Epithelial cell of esophagus (primary cell): ENCODE data around the gene SKIL.
A peak's percentile ranks its signal among the peaks of the same experiment; 100 is the strongest.

Source experiments
- DNase-seq: peaks from one replicate; pipeline ENCODE4 v3.0.0; 2010; ENCODE audit warnings: low read depth
- H3K4me3 ChIP-seq: 2 replicates; pipeline ENCODE4 v1.5.1; 2011; ENCODE audit warnings: mild to moderate bottlenecking, low read length, control low read depth
- TF ChIP-seq, protein P1 (sequence below): IDR thresholded peaks from 2 replicates; pipeline ENCODE4 v1.5.1; 2011; ENCODE audit warnings: low read depth, mild to moderate bottlenecking, low read length, control low read depth, inconsistent platforms; ENCODE audit not compliant: insufficient read depth; ENCODE audit errors: missing control alignments

The SKIL gene

DNA sequence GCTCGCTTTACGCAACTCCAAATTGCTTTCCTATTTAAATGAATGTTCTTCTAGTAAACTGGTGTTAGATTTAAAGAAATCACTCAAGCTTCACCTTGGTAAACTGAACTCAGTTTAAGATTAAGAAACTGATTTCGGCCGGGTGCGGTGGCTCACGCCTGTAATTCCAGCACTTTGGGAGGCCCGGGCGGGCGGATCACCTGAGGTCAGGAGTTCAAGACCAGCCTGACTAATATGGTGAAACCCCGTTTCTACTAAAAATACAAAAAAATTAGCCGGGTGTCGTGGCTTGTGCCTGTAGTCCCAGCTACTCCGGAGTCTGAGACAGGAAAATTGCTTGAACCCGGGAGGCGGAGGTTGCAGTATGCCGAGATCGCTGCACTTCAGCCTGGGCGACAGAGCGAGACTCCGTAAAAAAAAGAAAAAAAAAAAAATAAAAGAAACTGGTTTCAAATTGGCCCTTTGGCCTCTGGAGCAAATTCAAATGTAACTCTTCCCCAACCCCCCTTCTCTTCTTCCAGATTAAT, 1.7 kb downstream of the SKIL start:
- H3K4me3 ChIP-seq: peak overlapping the region; percentile 63
- TF ChIP-seq, protein P1, sequence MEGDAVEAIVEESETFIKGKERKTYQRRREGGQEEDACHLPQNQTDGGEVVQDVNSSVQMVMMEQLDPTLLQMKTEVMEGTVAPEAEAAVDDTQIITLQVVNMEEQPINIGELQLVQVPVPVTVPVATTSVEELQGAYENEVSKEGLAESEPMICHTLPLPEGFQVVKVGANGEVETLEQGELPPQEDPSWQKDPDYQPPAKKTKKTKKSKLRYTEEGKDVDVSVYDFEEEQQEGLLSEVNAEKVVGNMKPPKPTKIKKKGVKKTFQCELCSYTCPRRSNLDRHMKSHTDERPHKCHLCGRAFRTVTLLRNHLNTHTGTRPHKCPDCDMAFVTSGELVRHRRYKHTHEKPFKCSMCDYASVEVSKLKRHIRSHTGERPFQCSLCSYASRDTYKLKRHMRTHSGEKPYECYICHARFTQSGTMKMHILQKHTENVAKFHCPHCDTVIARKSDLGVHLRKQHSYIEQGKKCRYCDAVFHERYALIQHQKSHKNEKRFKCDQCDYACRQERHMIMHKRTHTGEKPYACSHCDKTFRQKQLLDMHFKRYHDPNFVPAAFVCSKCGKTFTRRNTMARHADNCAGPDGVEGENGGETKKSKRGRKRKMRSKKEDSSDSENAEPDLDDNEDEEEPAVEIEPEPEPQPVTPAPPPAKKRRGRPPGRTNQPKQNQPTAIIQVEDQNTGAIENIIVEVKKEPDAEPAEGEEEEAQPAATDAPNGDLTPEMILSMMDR: no peak
- DNase-seq: no peak

DNA sequence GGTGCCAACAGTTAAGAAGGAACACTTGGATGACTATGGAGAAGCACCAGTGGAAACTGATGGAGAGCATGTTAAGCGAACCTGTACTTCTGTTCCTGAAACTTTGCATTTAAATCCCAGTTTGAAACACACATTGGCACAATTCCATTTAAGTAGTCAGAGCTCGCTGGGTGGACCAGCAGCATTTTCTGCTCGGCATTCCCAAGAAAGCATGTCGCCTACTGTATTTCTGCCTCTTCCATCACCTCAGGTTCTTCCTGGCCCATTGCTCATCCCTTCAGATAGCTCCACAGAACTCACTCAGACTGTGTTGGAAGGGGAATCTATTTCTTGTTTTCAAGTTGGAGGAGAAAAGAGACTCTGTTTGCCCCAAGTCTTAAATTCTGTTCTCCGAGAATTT, 3.0 kb downstream of the SKIL start:
- no peak overlapping the region for H3K4me3 ChIP-seq
- TF ChIP-seq, protein P1: no peak
- DNase-seq: no peak

DNA sequence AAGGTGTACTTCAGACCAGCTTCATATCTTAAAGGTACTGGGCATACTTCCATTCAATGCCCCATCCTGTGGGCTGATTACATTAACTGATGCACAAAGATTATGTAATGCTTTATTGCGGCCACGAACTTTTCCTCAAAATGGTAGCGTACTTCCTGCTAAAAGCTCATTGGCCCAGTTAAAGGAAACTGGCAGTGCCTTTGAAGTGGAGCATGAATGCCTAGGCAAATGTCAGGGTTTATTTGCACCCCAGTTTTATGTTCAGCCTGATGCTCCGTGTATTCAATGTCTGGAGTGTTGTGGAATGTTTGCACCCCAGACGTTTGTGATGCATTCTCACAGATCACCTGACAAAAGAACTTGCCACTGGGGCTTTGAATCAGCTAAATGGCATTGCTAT, 3.4 kb downstream of the SKIL start:
- TF ChIP-seq, protein P1: no peak
- peak; percentile 16 for DNase-seq
- no peak overlapping the region for H3K4me3 ChIP-seq

DNA sequence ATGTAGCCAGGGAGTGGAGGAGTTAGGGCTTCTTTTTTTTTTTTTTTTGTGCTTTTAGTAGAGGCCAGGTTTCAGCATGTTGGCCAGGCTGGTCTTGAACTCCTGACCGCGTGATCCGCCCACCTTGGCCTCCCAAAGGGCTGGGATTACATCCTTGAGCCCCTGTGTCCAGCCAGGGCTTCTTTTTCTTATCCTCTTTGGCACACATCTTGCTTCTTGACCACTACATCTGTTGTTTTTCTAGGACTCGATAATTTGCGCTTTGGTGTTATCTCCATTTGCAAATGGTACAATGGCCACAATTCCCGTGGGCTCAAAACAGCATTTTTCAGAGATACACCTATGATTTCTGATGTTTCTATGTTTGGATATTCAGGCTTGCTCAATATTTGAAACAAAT, 4.2 kb downstream of the SKIL start:
- no peak for DNase-seq
- no peak overlapping the region for H3K4me3 ChIP-seq
- TF ChIP-seq, protein P1: no peak

DNA sequence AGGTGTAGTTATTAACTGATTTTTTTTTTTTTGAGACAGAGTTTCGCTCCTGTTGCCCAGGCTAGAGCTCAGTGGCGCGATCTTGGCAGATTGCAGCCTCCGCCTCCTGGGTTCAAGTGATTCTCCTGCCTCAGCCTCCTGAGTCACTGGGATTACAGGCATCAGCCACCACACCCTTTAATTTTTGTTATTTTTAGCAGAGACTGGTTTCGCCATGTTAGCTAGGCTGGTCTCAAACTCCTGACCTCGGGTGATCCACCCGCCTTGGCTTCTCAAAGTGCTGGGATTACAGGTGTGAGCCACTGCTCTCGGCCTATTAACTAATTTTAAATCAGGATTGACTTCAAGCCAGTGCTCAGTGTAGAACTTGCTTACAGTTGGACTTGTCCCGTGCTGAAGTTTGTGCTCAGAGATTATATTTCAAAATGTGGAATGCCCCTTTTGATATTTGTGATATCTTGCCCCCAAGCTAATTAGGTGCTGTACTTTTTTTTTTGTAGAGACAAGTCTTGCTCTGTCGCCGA, 6.0 kb downstream of the SKIL start:
- DNase-seq: peak; percentile 15
- no peak overlapping the region for H3K4me3 ChIP-seq
- TF ChIP-seq, protein P1: no peak

DNA sequence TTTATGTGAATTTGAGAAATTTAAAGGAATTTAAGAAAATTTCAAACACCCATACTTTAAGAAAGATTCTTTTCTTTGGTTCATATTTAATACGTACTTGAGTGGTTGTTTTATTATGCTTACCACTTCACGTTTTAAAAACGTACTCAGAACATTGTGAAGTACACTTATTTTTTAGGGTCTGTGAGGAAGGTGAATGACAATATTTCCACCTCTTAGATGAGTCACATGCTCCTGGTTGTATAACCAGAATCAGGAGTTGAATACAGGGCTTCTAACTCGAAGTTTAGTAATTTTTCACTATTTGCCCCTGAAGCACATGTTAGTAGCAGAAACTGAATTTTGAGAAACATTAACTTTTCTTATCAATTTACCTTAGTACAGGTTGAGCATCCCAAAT, 7.5 kb downstream of the SKIL start:
- no peak for DNase-seq
- TF ChIP-seq, protein P1: no peak
- H3K4me3 ChIP-seq: no peak overlapping the region

DNA sequence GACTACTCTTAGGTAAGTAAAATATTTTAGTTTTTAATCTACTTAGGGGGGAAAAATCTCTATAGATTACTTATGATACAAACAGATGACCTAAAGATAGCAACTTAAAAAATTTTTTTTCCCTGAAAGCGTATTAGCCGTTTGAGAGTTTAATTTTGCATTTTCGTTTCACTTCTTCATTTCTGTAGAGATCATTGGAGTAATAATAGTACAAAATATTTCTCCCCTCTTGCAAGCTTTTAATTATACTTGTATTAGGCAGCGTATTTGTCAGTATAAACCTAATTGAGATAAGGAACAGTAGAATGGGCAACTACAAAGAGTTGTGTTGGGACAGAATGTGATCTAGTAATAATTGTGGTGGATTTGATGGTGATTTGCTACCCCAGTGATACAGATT, 10.3 kb downstream of the SKIL start:
- no peak overlapping the region for H3K4me3 ChIP-seq
- TF ChIP-seq, protein P1: no peak
- no peak for DNase-seq
